ENCODE measurements around the gene CLEC17A. TPM values are rescaled to one million over a fixed set of nuclear protein-coding genes. Genes with fewer than 3 reads are reported as not detected.
"Not testable (repeated sequence)": the region's sequence is repeated elsewhere in the genome, so short reads cannot be mapped to it uniquely, and the experiment has no call there.

The CLEC17A gene
- total RNA-seq, 4 donors from 2014 or later: 0.41 to 4.9 TPM; not detected in 2

DNA sequence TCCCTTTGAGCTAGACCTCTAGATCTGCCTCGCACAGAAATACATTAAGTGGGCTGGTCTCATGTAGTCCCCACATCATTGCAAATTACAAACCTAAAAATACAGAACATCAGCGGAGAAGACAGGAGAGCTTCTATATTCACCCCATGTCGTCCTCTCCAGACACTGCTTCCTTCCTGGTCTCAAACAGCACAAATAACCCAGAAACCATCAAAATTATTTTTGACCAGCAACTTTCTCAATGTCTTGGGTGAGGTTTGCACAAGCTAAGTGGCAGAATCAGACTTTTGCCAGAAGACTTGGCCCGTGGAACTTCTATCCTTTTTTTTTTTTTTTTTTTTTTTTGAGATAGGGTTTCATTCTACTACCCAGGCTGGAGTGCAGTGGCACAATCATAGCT is 28.2 kb downstream of the CLEC17A start:
- H3K27ac ChIP-seq: no peak overlapping the region
- TF ChIP-seq POLR2A (IDR thresholded peaks at IDR 0.05) (no peak), CTCF (IDR thresholded peaks at IDR 0.05) (no peak), EP300 (IDR thresholded peaks at IDR 0.05; ENCODE audit: low read depth) (no peak), POLR2AphosphoS5 (IDR thresholded peaks at IDR 0.05) (no peak)
- H3K27me3 ChIP-seq: no peaks in the 10 kb centered on the region
- 66 to 80% methylated on average over 3 to 4 of the region's 4 CpGs for WGBS, 2 donors (ENCODE audit: low coverage in 1 of 2)
- in situ Hi-C loops (cut with MboI; ENCODE audit: low pct_ligation_motif_present in 1 of 4, low pct_unique_long_range_greater_than_20kb in 1 of 4, low sequenced_read_pairs in 3 of 4): no loop called here
- intact Hi-C loops (cut with DNase I; ENCODE audit: low total_unique reads): no loop called here
- no peak overlapping the region for H3K4me3 ChIP-seq
- H3K36me3 ChIP-seq: no peaks in the 10 kb centered on the region
- DNase-seq: no peak
- no peaks in the 10 kb centered on the region for H3K9me3 ChIP-seq
- no peaks in the 10 kb centered on the region for H3K4me1 ChIP-seq

DNA sequence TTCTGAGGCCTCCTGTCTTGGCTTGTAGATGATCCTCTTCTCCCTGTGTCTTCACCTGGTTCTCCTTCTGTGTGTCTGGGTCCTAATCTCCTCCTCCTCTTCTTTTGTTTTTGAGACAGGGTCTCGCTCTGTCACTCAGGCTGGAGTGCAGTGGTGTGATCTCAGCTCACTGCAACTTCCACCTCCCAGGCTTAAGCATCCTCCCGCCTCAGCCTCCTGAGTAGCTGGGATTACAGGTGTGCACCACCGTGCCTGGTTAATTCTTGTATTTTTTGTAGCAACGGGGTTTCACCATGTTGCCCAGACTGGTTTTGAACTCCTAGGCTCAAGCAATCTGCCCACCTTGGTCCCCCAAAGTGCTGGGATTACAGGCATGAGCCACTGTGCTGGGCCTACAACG is 29.4 kb downstream of the CLEC17A start:
- 73 to 87% methylated on average over 3 to 5 of the region's 5 CpGs for WGBS, 2 donors (ENCODE audit: low coverage in 1 of 2)
- intact Hi-C loops (cut with DNase I; ENCODE audit: low total_unique reads); H3K4me3 ChIP-seq; H3K27me3 ChIP-seq; H3K4me1 ChIP-seq; H3K36me3 ChIP-seq; DNase-seq; in situ Hi-C loops (cut with MboI; ENCODE audit: low pct_ligation_motif_present in 1 of 4, low pct_unique_long_range_greater_than_20kb in 1 of 4, low sequenced_read_pairs in 3 of 4); H3K9me3 ChIP-seq; H3K27ac ChIP-seq: not testable (repeated sequence)

- intact Hi-C loops (cut with DNase I; ENCODE audit: low total_unique reads) (no loop called here), in situ Hi-C loops (cut with MboI; ENCODE audit: low pct_ligation_motif_present in 1 of 4, low pct_unique_long_range_greater_than_20kb in 1 of 4, low sequenced_read_pairs in 3 of 4) (no loop called here)
- Histone ChIP-seq H3K27ac (no peak overlapping the region), H3K4me3 (no peak overlapping the region), H3K9me3 (no peaks in the 10 kb centered on the region), H3K36me3 (no peaks in the 10 kb centered on the region), H3K4me1 (no peaks in the 10 kb centered on the region), H3K27me3 (no peaks in the 10 kb centered on the region)
- 93 to 95% methylated on average over 3 to 4 of the region's 4 CpGs for WGBS, 2 donors (ENCODE audit: low coverage in 1 of 2)
- TF ChIP-seq POLR2AphosphoS5 (IDR thresholded peaks at IDR 0.05): no peak
- TF ChIP-seq POLR2A (IDR thresholded peaks at IDR 0.05): no peak
- no peak for TF ChIP-seq CTCF (IDR thresholded peaks at IDR 0.05)
- TF ChIP-seq EP300 (IDR thresholded peaks at IDR 0.05; ENCODE audit: low read depth): no peak
- DNase-seq: no peak
These were observed 29.8 kb downstream of the CLEC17A start for GRCh38 chr19:14612657-14613056.

DNA sequence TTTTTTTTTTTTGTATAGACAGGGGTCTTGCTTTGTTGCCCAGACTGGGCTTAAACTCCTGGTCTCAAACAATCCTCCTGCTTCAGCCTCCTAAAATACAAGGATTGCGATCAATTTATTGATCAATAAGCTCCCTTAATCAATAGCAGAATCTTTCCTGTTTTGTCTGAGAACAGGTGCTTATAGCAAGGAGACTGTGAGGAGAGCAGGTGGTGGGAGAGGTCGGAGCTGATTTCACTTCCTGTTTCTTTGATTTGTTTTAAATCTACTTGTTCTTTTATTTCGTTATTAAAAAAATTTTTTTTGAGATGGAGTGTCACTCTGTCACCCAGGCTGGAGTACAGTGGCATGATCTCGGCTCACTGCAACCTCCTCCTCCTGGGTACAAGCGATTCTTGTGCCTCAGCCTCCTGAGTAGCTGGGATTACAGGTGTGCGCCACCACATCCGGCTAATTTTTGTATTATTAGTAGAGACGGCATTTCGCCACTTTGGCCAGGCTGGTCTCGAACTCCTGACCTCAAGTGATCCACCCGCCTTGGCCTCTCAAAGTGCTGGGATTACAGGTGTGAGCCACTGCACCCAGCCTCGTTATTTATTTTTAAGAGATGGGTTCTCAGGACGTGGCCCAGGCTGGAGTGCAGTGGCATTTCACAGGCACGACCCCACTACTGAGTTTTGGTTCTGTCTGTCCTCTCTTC is 30.7 kb downstream of the CLEC17A start:
- H3K27ac ChIP-seq; H3K4me1 ChIP-seq; intact Hi-C loops (cut with DNase I; ENCODE audit: low total_unique reads); H3K9me3 ChIP-seq; H3K27me3 ChIP-seq; H3K4me3 ChIP-seq; in situ Hi-C loops (cut with MboI; ENCODE audit: low pct_ligation_motif_present in 1 of 4, low pct_unique_long_range_greater_than_20kb in 1 of 4, low sequenced_read_pairs in 3 of 4); H3K36me3 ChIP-seq; DNase-seq: not testable (repeated sequence)
- 64 to 69% methylated on average over 6 to 14 of the region's 14 CpGs for WGBS, 2 donors (ENCODE audit: low coverage in 1 of 2)

DNA sequence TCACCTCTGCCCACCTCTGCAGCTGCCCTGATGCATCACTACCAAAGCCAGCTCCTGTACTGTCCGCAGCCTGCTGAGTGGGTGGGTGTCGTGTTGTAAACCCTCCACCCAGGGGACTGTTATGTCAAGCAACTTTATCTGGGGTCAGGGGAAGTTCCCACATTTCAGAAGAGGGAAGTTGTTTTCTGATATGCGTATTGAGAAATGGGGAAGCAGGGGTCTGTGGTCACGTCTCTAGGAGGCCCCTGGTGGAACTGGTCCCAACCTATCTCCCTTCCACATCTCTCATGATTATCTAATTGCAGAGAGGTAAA is 31.2 kb downstream of the CLEC17A start:
- in situ Hi-C loops (cut with MboI; ENCODE audit: low pct_ligation_motif_present in 1 of 4, low pct_unique_long_range_greater_than_20kb in 1 of 4, low sequenced_read_pairs in 3 of 4) (no loop called here), intact Hi-C loops (cut with DNase I; ENCODE audit: low total_unique reads) (no loop called here)
- WGBS, 2 donors (ENCODE audit: low coverage in 1 of 2): 0 to 48% methylated on average over 1 to 4 of the region's 4 CpGs
- Histone ChIP-seq H3K9me3 (peaks cover 0 to 4% of the 10 kb centered on the region in 2 donors), H3K36me3 (no peaks in the 10 kb centered on the region), H3K27ac (no peak overlapping the region), H3K4me3 (no peak overlapping the region), H3K27me3 (no peaks in the 10 kb centered on the region), H3K4me1 (no peaks in the 10 kb centered on the region)
- DNase-seq: no peak
- TF ChIP-seq POLR2AphosphoS5 (IDR thresholded peaks at IDR 0.05) (no peak), EP300 (IDR thresholded peaks at IDR 0.05; ENCODE audit: low read depth) (no peak), CTCF (IDR thresholded peaks at IDR 0.05) (no peak), POLR2A (IDR thresholded peaks at IDR 0.05) (no peak)
